Breast epithelium (tissue), 3 donors: ENCODE data around the gene EBPL.

Source experiments
- POLR2A ChIP-seq: fragments of 450-650 bp; IDR thresholded peaks from one replicate; pipeline ENCODE4 v1.6.1; 2016; ENCODE audit warnings: antibody characterized with exemption, mild to moderate bottlenecking, moderate library complexity
- POLR2AphosphoS5 ChIP-seq, 3 donors: sonication (generic); formaldehyde crosslinking; IDR thresholded peaks; one replicate each; pipeline ENCODE4 v1.6.1; 2017; ENCODE audit warnings: antibody characterized with exemption in 3 of 3
- TF ChIP-seq, protein P1 (sequence below), 3 donors: fragments of 450-650 bp; IDR thresholded peaks; one replicate each; pipeline ENCODE4 v1.5.1; 2016 to 2017; ENCODE audit warnings: antibody characterized with exemption in 3 of 3, mild to moderate bottlenecking in 3 of 3, moderate library complexity in 3 of 3

DNA sequence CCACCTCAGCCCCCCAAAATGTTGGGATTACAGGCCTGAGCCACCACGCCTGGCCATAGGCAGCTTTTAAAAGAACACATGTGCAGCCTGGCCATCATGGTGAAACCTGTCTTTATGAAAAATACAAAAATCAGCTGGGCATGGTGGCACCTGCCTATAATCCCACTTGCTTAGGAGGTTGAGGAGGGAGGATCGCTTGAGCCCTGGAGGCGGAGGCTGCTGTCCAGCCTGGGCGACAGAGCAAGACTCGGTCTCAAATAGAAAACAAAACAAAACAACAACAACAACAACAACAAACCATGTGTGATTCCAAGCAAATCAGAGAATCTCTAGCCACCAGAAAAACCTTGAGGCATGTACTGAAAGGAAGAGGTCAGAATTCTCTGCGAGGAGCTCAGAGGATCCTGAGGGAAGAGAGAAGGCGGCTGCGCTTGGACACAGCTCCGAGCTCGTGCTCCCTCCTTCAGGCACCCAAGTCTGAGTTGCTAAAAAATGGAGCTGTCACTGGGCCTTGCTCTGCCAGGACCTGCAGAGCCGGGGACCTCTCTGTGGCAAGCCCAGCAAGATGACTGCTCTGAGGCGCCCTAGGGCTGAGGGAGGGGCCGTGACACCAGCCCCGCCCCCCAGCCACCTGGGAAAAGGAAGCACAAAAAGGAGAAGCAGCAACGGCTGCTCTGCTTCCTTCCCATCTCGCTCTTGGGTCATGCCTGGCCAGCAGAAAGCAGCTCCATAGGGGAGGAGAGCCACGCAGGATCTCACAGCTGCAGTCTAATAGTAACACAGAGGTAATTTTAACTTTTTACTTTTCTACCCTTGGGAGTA is 63.2 kb downstream of the EBPL start, which contains the start of gene ARL11:
- no peak for TF ChIP-seq POLR2AphosphoS5 (IDR thresholded peaks at IDR 0.05)
- TF ChIP-seq, protein P1, sequence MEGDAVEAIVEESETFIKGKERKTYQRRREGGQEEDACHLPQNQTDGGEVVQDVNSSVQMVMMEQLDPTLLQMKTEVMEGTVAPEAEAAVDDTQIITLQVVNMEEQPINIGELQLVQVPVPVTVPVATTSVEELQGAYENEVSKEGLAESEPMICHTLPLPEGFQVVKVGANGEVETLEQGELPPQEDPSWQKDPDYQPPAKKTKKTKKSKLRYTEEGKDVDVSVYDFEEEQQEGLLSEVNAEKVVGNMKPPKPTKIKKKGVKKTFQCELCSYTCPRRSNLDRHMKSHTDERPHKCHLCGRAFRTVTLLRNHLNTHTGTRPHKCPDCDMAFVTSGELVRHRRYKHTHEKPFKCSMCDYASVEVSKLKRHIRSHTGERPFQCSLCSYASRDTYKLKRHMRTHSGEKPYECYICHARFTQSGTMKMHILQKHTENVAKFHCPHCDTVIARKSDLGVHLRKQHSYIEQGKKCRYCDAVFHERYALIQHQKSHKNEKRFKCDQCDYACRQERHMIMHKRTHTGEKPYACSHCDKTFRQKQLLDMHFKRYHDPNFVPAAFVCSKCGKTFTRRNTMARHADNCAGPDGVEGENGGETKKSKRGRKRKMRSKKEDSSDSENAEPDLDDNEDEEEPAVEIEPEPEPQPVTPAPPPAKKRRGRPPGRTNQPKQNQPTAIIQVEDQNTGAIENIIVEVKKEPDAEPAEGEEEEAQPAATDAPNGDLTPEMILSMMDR (IDR thresholded peaks at IDR 0.05): no peak
- TF ChIP-seq POLR2A: no peak
